ENCODE results near the gene LRRC37B. TPM values are rescaled to one million over a fixed set of nuclear protein-coding genes. Genes with fewer than 3 reads are reported as not detected.
A peak's percentile ranks its signal among the peaks of the same experiment; 100 is the strongest.
"Not testable (repeated sequence)": the region's sequence is repeated elsewhere in the genome, so short reads cannot be mapped to it uniquely, and the experiment has no call there.

Gene LRRC37B
- total RNA-seq, 1 donor from 2014 or later = 31.4 TPM

DNA sequence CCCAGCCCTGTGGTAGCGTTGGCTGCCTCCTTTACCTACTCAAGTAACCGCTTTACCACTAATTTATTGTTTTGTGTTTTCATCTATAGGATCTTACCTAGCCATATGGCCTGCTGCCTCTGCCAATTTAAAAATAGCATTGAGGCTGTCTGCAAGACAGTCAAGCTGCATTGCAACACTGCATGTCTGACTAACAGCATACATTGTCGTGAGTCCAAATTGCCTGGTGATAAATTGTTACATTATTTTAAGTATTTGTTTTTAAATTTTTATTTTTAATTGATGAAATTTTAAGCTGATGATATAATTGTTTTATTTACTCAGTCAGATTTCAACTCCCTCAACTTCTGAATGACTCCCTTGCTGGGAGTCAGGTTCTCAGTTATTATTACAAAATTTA is 38.4 kb downstream of the LRRC37B start:
- not testable (repeated sequence) for H3K36me3 Mint-ChIP-seq; H3K27ac Mint-ChIP-seq; H3K4me3 Mint-ChIP-seq; H3K4me1 Mint-ChIP-seq; H3K9me3 Mint-ChIP-seq; DNase-seq (ENCODE audit: low spot score in 2 of 2, unreplicated experiment in 2 of 2); H3K27me3 Mint-ChIP-seq (ENCODE audit: low read depth)

DNA sequence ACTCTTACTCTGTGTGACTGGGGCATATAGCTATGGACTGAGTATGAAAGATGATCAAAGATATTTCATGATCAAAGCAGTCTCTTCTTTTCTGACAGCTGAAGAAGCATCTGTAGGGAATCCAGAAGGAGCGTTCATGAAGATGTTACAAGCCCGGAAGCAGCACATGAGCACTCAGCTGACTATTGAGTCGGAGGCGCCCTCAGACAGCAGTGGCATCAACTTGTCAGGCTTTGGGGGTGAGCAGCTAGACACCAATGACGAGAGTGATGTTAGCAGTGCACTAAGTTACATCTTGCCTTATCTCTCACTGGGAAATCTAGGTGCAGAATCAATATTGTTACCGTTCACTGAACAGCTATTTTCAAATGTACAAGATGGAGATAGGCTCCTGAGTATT is 40.5 kb downstream of the LRRC37B start:
- not testable (repeated sequence) for H3K4me1 Mint-ChIP-seq; H3K27ac Mint-ChIP-seq; H3K36me3 Mint-ChIP-seq; H3K4me3 Mint-ChIP-seq; H3K9me3 Mint-ChIP-seq; DNase-seq (ENCODE audit: low spot score in 2 of 2, unreplicated experiment in 2 of 2); H3K27me3 Mint-ChIP-seq (ENCODE audit: low read depth)

DNA sequence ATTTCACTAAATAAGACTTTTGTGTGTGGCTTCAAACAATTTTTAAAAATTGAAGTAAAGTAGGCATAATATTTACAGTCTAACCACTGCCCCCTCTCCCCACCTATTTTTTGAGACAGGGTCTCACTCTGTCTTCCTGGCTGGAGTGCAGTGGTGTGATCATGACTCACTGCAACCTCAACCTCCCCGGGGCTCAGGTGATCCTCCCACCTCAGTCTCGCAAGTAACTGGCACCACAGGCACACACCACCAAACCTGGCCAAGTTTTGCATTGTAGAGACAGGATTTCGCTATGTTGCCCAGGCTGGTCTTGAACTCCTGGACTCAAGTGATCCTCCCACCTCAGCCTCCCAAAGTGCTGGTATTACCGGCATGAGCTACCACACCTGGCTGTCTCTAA is 47.8 kb downstream of the LRRC37B start:
- H3K36me3 Mint-ChIP-seq; H3K27ac Mint-ChIP-seq; H3K4me3 Mint-ChIP-seq; H3K4me1 Mint-ChIP-seq; H3K27me3 Mint-ChIP-seq (ENCODE audit: low read depth); H3K9me3 Mint-ChIP-seq; DNase-seq (ENCODE audit: low spot score in 2 of 2, unreplicated experiment in 2 of 2): not testable (repeated sequence)

DNA sequence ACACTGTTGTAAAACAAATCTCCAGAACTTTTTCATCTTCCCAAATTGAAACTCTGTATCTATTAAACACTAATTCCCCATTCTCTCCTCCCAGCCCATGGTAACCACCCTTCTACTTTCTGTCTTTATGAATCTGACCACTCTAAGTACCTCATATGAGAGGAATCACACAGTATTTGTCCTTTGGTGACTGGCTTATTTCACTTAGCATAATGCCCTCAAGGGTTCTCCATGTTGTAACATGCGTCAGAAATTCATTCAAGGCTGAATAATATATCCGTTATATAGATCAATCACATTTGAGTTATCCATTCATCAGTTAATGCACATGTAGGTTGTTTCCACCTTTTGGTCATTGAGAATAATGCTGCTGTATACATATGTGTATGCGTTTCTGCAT is 48.2 kb downstream of the LRRC37B start:
- H3K27ac Mint-ChIP-seq; H3K4me1 Mint-ChIP-seq; H3K36me3 Mint-ChIP-seq; H3K9me3 Mint-ChIP-seq; H3K4me3 Mint-ChIP-seq; DNase-seq (ENCODE audit: low spot score in 2 of 2, unreplicated experiment in 2 of 2); H3K27me3 Mint-ChIP-seq (ENCODE audit: low read depth): not testable (repeated sequence)

DNA sequence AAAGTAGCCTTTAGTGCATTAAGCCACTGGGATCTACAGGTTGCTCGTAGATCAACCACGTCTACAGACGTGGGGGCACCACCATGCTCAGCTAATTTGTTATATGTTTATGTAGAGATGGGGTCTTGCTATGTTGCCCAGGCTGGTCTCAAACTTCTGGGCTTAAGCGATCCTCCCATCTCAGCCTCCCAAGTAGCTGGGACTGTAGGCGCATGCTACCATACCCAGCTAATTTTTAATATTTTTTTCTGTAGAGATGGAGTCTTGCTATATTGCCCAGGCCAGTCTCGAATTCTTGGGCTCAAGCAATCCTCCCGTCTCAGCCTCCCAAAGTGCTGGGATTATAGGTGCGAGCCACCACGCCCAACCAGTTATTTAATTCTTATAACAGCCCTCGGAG is 49.3 kb downstream of the LRRC37B start:
- not testable (repeated sequence) for DNase-seq (ENCODE audit: low spot score in 2 of 2, unreplicated experiment in 2 of 2); H3K27me3 Mint-ChIP-seq (ENCODE audit: low read depth); H3K4me3 Mint-ChIP-seq; H3K4me1 Mint-ChIP-seq; H3K9me3 Mint-ChIP-seq; H3K27ac Mint-ChIP-seq; H3K36me3 Mint-ChIP-seq

DNA sequence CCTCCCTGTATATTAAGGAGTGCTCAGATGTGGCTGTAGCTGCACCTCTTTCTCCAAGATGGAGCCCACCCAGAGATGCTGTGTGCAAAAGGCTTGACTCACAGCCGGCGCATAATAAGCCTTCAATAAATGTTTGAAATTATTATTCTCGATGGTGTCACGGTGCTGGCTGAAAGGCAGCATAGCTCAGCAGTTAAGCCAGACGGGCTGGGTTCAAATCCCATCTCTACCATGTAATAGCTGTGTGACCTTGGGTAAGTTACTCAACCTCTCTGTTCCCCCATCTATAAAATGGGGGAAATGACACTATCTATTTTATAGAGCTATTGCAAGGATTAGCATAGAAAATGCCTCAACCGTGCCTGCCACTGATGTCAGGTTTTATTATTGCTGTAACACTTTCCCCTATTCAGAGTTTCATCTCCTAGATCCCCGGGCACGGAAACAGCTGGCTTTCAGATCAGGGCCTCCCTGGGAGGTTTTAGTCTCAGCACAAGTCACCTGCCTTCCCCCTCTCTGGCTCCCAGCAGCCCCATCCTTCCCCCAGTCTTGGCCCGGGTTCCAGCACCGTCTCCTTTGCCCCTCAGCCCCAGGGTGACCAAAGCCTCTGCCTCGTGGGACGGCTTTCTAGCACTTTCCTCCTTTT is 50.4 kb downstream of the LRRC37B start:
- not testable (repeated sequence) for H3K27ac Mint-ChIP-seq; H3K36me3 Mint-ChIP-seq; H3K4me1 Mint-ChIP-seq; DNase-seq (ENCODE audit: low spot score in 2 of 2, unreplicated experiment in 2 of 2); H3K4me3 Mint-ChIP-seq; H3K9me3 Mint-ChIP-seq; H3K27me3 Mint-ChIP-seq (ENCODE audit: low read depth)

DNA sequence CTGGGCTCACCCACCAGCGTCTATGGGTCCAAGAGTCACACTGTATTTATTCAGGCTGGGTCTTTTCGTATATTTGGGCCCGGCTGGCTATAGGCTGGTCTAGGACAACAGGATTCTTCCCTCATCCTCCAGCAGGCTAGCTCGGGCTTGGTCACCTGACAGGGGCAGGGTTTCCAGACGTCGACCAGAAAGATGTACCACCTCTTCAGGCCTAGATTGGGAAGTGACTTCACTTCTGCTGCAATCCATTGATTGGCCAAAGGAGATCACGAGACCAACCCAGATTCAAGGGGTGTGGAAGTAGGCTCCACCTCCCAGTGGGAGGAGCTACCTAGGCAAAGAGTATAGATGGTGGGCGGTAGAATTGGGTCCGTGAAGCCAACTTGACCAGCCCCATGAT is 53.5 kb downstream of the LRRC37B start:
- not testable (repeated sequence) for H3K4me3 Mint-ChIP-seq; H3K4me1 Mint-ChIP-seq; H3K36me3 Mint-ChIP-seq; DNase-seq (ENCODE audit: low spot score in 2 of 2, unreplicated experiment in 2 of 2); H3K27ac Mint-ChIP-seq; H3K27me3 Mint-ChIP-seq (ENCODE audit: low read depth); H3K9me3 Mint-ChIP-seq

DNA sequence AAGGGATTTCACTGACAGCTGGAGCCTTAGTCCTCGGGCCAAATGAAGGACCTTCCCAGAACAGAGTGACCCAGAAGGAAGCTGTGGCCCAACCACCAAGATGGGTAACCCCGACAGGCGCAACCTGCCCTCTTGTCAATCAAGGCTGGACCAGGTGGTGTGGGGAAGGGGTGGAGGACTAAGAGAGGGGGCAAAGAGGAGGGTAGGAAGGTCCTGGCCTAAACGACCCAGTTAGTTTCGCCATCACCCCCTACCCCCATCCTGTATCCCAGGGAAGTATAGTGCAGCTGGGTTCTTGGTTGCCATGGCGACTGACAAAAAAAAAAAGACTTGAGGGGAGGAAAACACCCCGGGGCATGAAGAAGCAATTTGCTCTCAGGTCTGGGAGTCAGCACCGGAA is 54.7 kb downstream of the LRRC37B start:
- not testable (repeated sequence) for H3K4me1 Mint-ChIP-seq; H3K9me3 Mint-ChIP-seq; H3K27me3 Mint-ChIP-seq (ENCODE audit: low read depth); H3K27ac Mint-ChIP-seq; DNase-seq (ENCODE audit: low spot score in 2 of 2, unreplicated experiment in 2 of 2); H3K36me3 Mint-ChIP-seq
- H3K4me3 Mint-ChIP-seq = peak overlapping the region; percentile 46

DNA sequence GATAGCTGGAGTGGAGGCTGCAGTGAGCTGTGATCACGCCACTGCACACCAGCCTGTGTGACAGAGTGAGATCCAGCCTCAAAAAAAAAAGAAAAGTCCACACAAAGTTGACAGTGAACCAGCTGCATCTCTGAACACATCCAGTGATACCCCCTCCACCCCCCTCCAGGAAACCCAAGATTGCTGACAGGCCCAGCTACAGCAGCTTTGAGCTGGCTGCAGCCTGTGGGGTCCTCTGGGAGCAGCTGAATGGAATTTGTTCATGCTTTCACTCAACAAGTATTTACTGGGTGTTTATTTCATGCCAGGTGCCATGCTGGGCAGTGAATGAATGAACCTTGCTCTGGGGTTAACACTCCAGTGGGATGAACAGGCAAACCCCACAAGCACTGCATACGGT is 56.9 kb downstream of the LRRC37B start:
- H3K9me3 Mint-ChIP-seq; DNase-seq (ENCODE audit: low spot score in 2 of 2, unreplicated experiment in 2 of 2); H3K4me3 Mint-ChIP-seq; H3K4me1 Mint-ChIP-seq; H3K27ac Mint-ChIP-seq; H3K27me3 Mint-ChIP-seq (ENCODE audit: low read depth); H3K36me3 Mint-ChIP-seq: not testable (repeated sequence)

DNA sequence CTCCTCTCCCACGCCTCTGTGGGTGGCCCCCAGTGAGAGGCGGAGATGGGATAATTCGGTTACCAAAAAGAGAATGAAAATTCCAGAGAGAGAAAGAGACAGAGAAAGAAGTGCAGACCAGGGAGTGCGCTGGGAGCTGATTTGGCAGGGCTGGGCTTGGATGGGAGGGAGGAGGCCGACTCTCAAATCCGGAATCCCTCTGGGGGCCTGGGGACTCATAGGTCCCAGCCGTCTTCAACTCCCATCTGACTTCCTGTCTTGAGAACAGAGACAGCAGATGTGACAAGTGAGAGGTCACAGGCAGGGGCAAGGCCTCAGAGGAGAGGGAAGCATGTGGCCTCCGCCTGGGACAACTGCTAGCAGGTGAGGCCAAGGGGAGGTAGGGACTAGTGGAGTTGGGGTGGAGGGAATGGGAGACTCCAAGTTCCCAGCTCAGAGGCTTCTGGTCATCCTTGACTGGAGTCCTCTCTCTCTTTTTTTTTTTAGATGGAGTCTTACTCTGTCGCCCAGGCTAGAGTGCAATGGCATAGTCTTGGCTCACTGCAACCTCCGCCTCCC is 59.0 kb downstream of the LRRC37B start:
- H3K27ac Mint-ChIP-seq; H3K36me3 Mint-ChIP-seq; H3K4me1 Mint-ChIP-seq; DNase-seq (ENCODE audit: low spot score in 2 of 2, unreplicated experiment in 2 of 2); H3K9me3 Mint-ChIP-seq; H3K4me3 Mint-ChIP-seq; H3K27me3 Mint-ChIP-seq (ENCODE audit: low read depth): not testable (repeated sequence)

DNA sequence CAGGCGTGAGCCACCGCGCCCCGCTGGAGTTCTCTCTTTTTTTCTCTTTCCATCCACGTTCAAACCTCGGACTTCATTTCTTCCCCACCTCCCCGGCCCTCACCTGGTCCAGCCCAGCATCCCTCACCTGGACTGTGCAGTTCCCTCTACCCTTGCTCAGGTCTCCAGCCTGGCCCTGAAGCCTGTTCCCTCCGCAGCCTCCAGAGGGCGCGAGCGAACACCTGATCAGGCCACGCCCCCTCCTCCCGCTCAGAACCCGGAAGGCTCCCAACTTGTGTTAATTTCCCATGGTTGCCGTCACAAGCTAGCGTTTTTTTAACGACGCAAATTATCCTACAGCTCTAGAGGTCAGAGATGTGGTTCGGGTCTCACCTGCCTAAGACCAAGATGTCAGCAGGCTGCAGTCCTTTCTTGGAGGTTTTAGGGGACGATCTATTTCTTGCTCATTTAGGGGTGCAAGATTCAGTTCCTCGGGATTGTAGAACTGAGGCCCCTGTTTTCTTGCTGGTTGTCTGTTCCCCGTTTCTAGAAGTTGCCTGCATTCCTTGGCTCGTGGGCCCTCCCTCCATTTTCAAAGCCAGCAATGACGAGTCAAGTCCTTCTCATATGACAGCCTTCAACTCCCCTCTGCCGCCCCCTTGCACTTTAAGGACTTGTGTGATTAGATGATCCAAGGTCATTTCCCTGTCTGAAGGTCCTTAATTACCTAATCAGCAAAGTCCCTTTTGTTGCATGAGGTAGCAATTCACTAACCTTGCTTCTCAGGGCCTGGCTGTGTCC is 59.9 kb downstream of the LRRC37B start:
- not testable (repeated sequence) for H3K27ac Mint-ChIP-seq; H3K27me3 Mint-ChIP-seq (ENCODE audit: low read depth); H3K36me3 Mint-ChIP-seq; H3K4me3 Mint-ChIP-seq; DNase-seq (ENCODE audit: low spot score in 2 of 2, unreplicated experiment in 2 of 2); H3K4me1 Mint-ChIP-seq; H3K9me3 Mint-ChIP-seq
- TF ChIP-seq, protein P1, sequence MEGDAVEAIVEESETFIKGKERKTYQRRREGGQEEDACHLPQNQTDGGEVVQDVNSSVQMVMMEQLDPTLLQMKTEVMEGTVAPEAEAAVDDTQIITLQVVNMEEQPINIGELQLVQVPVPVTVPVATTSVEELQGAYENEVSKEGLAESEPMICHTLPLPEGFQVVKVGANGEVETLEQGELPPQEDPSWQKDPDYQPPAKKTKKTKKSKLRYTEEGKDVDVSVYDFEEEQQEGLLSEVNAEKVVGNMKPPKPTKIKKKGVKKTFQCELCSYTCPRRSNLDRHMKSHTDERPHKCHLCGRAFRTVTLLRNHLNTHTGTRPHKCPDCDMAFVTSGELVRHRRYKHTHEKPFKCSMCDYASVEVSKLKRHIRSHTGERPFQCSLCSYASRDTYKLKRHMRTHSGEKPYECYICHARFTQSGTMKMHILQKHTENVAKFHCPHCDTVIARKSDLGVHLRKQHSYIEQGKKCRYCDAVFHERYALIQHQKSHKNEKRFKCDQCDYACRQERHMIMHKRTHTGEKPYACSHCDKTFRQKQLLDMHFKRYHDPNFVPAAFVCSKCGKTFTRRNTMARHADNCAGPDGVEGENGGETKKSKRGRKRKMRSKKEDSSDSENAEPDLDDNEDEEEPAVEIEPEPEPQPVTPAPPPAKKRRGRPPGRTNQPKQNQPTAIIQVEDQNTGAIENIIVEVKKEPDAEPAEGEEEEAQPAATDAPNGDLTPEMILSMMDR (IDR thresholded peaks at IDR 0.05; ENCODE audit: unreplicated experiment) = peak; percentile 23

DNA sequence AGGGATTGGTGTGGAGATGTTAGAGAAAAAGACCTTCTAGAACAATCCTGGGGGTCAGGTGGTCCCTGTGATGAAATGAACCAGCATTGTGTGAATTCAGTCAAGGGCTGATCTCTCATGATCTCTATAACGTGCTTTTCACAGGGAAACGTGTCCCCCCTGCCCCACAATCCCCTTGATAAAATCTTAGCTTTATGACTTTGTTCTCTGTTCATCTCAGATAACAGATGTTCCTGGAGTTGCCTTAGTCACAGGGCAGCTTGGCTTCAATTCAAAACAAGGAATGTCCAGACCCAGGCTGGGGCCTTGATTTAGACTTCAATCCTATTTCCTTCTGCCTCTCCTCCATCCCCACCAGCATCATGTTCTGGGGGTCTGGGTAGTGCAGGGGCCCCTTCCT is 61.9 kb downstream of the LRRC37B start:
- not testable (repeated sequence) for H3K27ac Mint-ChIP-seq; H3K9me3 Mint-ChIP-seq; H3K27me3 Mint-ChIP-seq (ENCODE audit: low read depth); H3K4me3 Mint-ChIP-seq; DNase-seq (ENCODE audit: low spot score in 2 of 2, unreplicated experiment in 2 of 2); H3K36me3 Mint-ChIP-seq; H3K4me1 Mint-ChIP-seq

DNA sequence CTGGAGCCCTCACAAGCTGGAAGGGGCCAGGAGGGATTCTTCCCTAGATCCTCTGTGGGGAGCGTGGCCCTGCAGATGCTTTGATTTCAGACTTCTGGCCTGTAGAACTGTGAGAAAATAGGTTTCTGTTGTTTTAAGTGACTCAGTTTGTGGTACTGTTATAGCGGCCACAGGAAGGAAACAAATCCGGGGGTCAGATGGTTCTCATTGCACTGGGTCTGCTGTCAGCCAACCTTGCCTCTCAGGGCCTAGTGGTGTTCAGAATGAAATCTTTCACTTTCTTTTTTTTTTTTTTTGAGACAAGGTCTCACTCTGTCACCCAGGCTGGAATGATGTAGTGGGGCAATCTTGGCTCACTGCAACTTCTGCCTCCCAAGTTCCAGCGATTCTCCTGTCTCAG is 64.8 kb downstream of the LRRC37B start:
- H3K27ac Mint-ChIP-seq; H3K4me1 Mint-ChIP-seq; DNase-seq (ENCODE audit: low spot score in 2 of 2, unreplicated experiment in 2 of 2); H3K27me3 Mint-ChIP-seq (ENCODE audit: low read depth); H3K4me3 Mint-ChIP-seq; H3K9me3 Mint-ChIP-seq; H3K36me3 Mint-ChIP-seq: not testable (repeated sequence)

Measured in mesothelial cell of epicardium (in vitro differentiated cells).